ENCODE results near the gene SGMS2. TPM values are rescaled to one million over a fixed set of nuclear protein-coding genes. Genes with fewer than 3 reads are reported as not detected.

The SGMS2 gene
- total RNA-seq, 4 donors from 2014 or later, result 278 to 487 (median 347) TPM

- WGBS, result 30% methylated on average over 1 of the region's 1 CpG
- no peak for TF ChIP-seq POLR2AphosphoS5 (IDR thresholded peaks at IDR 0.05)
- Histone ChIP-seq H3K27me3 (no peaks in the 10 kb centered on the region), H3K27ac (replicated peaks in 1 of 4) (no peak overlapping the region), H3K4me1 (peaks cover 5 to 57% (median 51%) of the 10 kb centered on the region in 4 donors), H3K9me3 (no peaks in the 10 kb centered on the region), H3K36me3 (no peaks in the 10 kb centered on the region), H3K4me3 (no peak overlapping the region)
- intact Hi-C loops (cut with DNase I), result no loop called here
- no peak for DNase-seq (ENCODE audit: extremely low spot score)
Observed at GRCh38 chr4:107843391-107843790, 18.7 kb downstream of the SGMS2 start.

GRCh38 chr4:107845681-107846080 is 20.9 kb downstream of the SGMS2 start:
- DNase-seq (ENCODE audit: extremely low spot score), result no peak
- Histone ChIP-seq H3K36me3 (no peaks in the 10 kb centered on the region), H3K27me3 (no peaks in the 10 kb centered on the region), H3K4me3 (no peak overlapping the region), H3K27ac (replicated peaks in 1 of 4) (no peak overlapping the region), H3K4me1 (peaks cover 3 to 44% (median 42%) of the 10 kb centered on the region in 4 donors), H3K9me3 (no peaks in the 10 kb centered on the region)
- 92% methylated on average over 3 of the region's 3 CpGs for WGBS
- TF ChIP-seq POLR2AphosphoS5 (IDR thresholded peaks at IDR 0.05) (no peak), CTCF (IDR thresholded peaks at IDR 0.05) (no peak)
- intact Hi-C loops (cut with DNase I), result no loop called here

- Histone ChIP-seq H3K27ac (replicated peaks in 1 of 4) (no peak overlapping the region), H3K9me3 (no peaks in the 10 kb centered on the region), H3K27me3 (no peaks in the 10 kb centered on the region), H3K4me3 (no peak overlapping the region), H3K36me3 (no peaks in the 10 kb centered on the region), H3K4me1 (peaks cover 34 to 60% (median 53%) of the 10 kb centered on the region in 4 donors)
- DNase-seq (ENCODE audit: extremely low spot score), result no peak
- intact Hi-C loops (cut with DNase I), result no loop called here
- TF ChIP-seq CTCF (IDR thresholded peaks at IDR 0.05) (no peak), EP300 (IDR thresholded peaks at IDR 0.05) (no peak), POLR2AphosphoS5 (IDR thresholded peaks at IDR 0.05) (no peak), POLR2A (IDR thresholded peaks at IDR 0.05; ENCODE audit: low read depth) (no peak)
- WGBS, result 78% methylated on average over 2 of the region's 2 CpGs
Observed at GRCh38 chr4:107850438-107850837, 25.7 kb downstream of the SGMS2 start.

- Histone ChIP-seq H3K4me1 (peaks cover 56 to 87% (median 79%) of the 10 kb centered on the region in 4 donors), H3K9me3 (no peaks in the 10 kb centered on the region), H3K4me3 (peak overlapping the region; percentile 1 to 23 (median 12)), H3K27me3 (no peaks in the 10 kb centered on the region), H3K36me3 (no peaks in the 10 kb centered on the region), H3K27ac (replicated peaks in 1 of 4) (peak overlapping the region; percentile 53 to 75 (median 58))
- intact Hi-C loops (cut with DNase I), result no loop called here
- no peak for TF ChIP-seq CTCF (IDR thresholded peaks at IDR 0.05)
- TF ChIP-seq EP300 (IDR thresholded peaks at IDR 0.05), result no peak
- no peak for TF ChIP-seq POLR2A (IDR thresholded peaks at IDR 0.05; ENCODE audit: low read depth)
- no peak for TF ChIP-seq POLR2AphosphoS5 (IDR thresholded peaks at IDR 0.05)
- WGBS, result 44% methylated on average over 9 of the region's 9 CpGs
- DNase-seq (ENCODE audit: extremely low spot score), result no peak
Observed at GRCh38 chr4:107853444-107854355, 29.0 kb downstream of the SGMS2 start.

- H3K36me3 ChIP-seq, result peaks cover 0 to under 1% (median 0%) of the 10 kb centered on the region in 4 donors
- H3K4me1 ChIP-seq, result peaks cover 63 to 95% (median 87%) of the 10 kb centered on the region in 4 donors
- peak overlapping the region; percentile 53 to 75 (median 58) for H3K27ac ChIP-seq (replicated peaks in 1 of 4)
- intact Hi-C loops (cut with DNase I), result no loop called here
- H3K27me3 ChIP-seq, result no peaks in the 10 kb centered on the region
- H3K9me3 ChIP-seq, result no peaks in the 10 kb centered on the region
- peak overlapping the region; percentile 1 to 23 (median 12) for H3K4me3 ChIP-seq
- TF ChIP-seq POLR2A (IDR thresholded peaks at IDR 0.05; ENCODE audit: low read depth), result no peak
- TF ChIP-seq POLR2AphosphoS5 (IDR thresholded peaks at IDR 0.05), result peak in 1 of 2 donors; percentile 8
- DNase-seq (ENCODE audit: extremely low spot score), result no peak
- WGBS, result 61% methylated on average over 3 of the region's 3 CpGs
Observed at GRCh38 chr4:107854356-107855022, 29.8 kb downstream of the SGMS2 start.
